ENCODE results near the gene MBIP.

GRCh38 chr14:36365766-36366165, 45.3 kb upstream of the MBIP start:
- TF ChIP-seq CTCF (IDR thresholded peaks at IDR 0.05; ENCODE audit: insufficient read depth, low read length, poor library complexity, severe bottlenecking) (no peak), EZH2phosphoT487 (conservative IDR thresholded peaks at IDR 0.05; ENCODE audit: low read length) (no peak)

All from SU-DHL-6 (cell line).